ENCODE data around the gene AQP12B. TPM values are rescaled to one million over a fixed set of nuclear protein-coding genes. Genes with fewer than 3 reads are reported as not detected.
"Not testable (repeated sequence)": the region's sequence is repeated elsewhere in the genome, so short reads cannot be mapped to it uniquely, and the experiment has no call there.

AQP12B gene
- total RNA-seq, 1 donor: not detected

GRCh38 chr2:240701736-240702639 lies 19.3 kb upstream of the AQP12B start:
- no peak for DNase-seq (ENCODE audit: low read depth)
- no peak overlapping the region for H3K4me3 ChIP-seq (ENCODE audit: low read depth, low read length)
- no peak for TF ChIP-seq CTCF (IDR thresholded peaks at IDR 0.05; ENCODE audit: insufficient read depth, low read length)

- H3K4me3 ChIP-seq (ENCODE audit: low read depth, low read length): no peak overlapping the region
- TF ChIP-seq CTCF (IDR thresholded peaks at IDR 0.05; ENCODE audit: insufficient read depth, low read length): no peak
- no peak for DNase-seq (ENCODE audit: low read depth)
Observed at GRCh38 chr2:240701091-240701735, 18.5 kb upstream of the AQP12B start.

- H3K4me3 ChIP-seq (ENCODE audit: low read depth, low read length); DNase-seq (ENCODE audit: low read depth): not testable (repeated sequence)
Observed at GRCh38 chr2:240700616-240701015, 17.9 kb upstream of the AQP12B start.

- H3K4me3 ChIP-seq (ENCODE audit: low read depth, low read length); DNase-seq (ENCODE audit: low read depth): not testable (repeated sequence)
Observed at GRCh38 chr2:240699835-240700234, 17.1 kb upstream of the AQP12B start.

- not testable (repeated sequence) for DNase-seq (ENCODE audit: low read depth); H3K4me3 ChIP-seq (ENCODE audit: low read depth, low read length)
Observed at GRCh38 chr2:240698852-240699561, 16.3 kb upstream of the AQP12B start.

- DNase-seq (ENCODE audit: low read depth); H3K4me3 ChIP-seq (ENCODE audit: low read depth, low read length): not testable (repeated sequence)
Observed at GRCh38 chr2:240696469-240696868, 13.8 kb upstream of the AQP12B start.

- H3K4me3 ChIP-seq (ENCODE audit: low read depth, low read length); DNase-seq (ENCODE audit: low read depth): not testable (repeated sequence)
Observed at GRCh38 chr2:240695593-240695992, 12.9 kb upstream of the AQP12B start.

- H3K4me3 ChIP-seq (ENCODE audit: low read depth, low read length); DNase-seq (ENCODE audit: low read depth): not testable (repeated sequence)
Observed at GRCh38 chr2:240694304-240694703, 11.6 kb upstream of the AQP12B start.

GRCh38 chr2:240692583-240693561 lies 10.2 kb upstream of the AQP12B start:
- DNase-seq (ENCODE audit: low read depth); H3K4me3 ChIP-seq (ENCODE audit: low read depth, low read length): not testable (repeated sequence)

GRCh38 chr2:240691631-240692420 lies 9.1 kb upstream of the AQP12B start, which contains the start of gene AQP12A:
AQP12A (plus strand) TSS chr2:240691866; CDS start chr2:240691914, 48 bp downstream.
- H3K4me3 ChIP-seq (ENCODE audit: low read depth, low read length); DNase-seq (ENCODE audit: low read depth): not testable (repeated sequence)

- DNase-seq (ENCODE audit: low read depth); H3K4me3 ChIP-seq (ENCODE audit: low read depth, low read length): not testable (repeated sequence)
Observed at GRCh38 chr2:240691075-240691427, 8.4 kb upstream of the AQP12B start.

- H3K4me3 ChIP-seq (ENCODE audit: low read depth, low read length): not testable (repeated sequence)
Observed at GRCh38 chr2:240690421-240691074, 7.9 kb upstream of the AQP12B start.

More at GRCh38 chr2:240690421-240691074, 7.9 kb upstream of the AQP12B start:
- not testable (repeated sequence) for DNase-seq (ENCODE audit: low read depth)
